HEK293 (cell line): Measurements from ENCODE around the gene BZW2.
A peak's percentile ranks its signal among the peaks of the same experiment; 100 is the strongest.

ENCODE experiments used
- ELK4 ChIP-seq: IDR thresholded peaks from 2 replicates; pipeline ENCODE4 v1.6.1; 2011; ENCODE audit warnings: mild to moderate bottlenecking, low read depth, low read length, borderline replicate concordance
- GFI1B ChIP-seq: fragments of 450-650 bp; formaldehyde crosslinking; IDR thresholded peaks from 2 replicates; pipeline ENCODE4 v1.5.1; 2016; ENCODE audit warnings: missing biosample characterization, missing genetic modification characterization
- GLI2 ChIP-seq: fragments of 450-650 bp; formaldehyde crosslinking; IDR thresholded peaks from 2 replicates; pipeline ENCODE4; 2017; ENCODE audit warnings: missing biosample characterization, missing genetic modification characterization, low read depth, borderline replicate concordance
- GLI4 ChIP-seq: fragments of 450-650 bp; formaldehyde crosslinking; IDR thresholded peaks from 2 replicates; pipeline ENCODE4 v1.5.1; 2016; ENCODE audit warnings: missing biosample characterization, missing genetic modification characterization
- HOXC10 ChIP-seq: sonication (generic); formaldehyde crosslinking; IDR thresholded peaks from 2 replicates; pipeline ENCODE4 v1.8.1; 2023; ENCODE audit warnings: mild to moderate bottlenecking, missing genetic modification reagents
- PRDM6 ChIP-seq: fragments of 450-650 bp; formaldehyde crosslinking; IDR thresholded peaks from 2 replicates; pipeline ENCODE4 v1.5.1; 2017; ENCODE audit warnings: missing biosample characterization, missing genetic modification characterization
- SCRT2 ChIP-seq: fragments of 450-650 bp; formaldehyde crosslinking; IDR thresholded peaks from 2 replicates; pipeline ENCODE4 v1.5.1; 2016; ENCODE audit warnings: missing biosample characterization, missing genetic modification characterization
- SP2 ChIP-seq: fragments of 450-650 bp; formaldehyde crosslinking; IDR thresholded peaks from 2 replicates; pipeline ENCODE4 v1.5.1; 2016; ENCODE audit warnings: missing biosample characterization, missing genetic modification characterization
- ZBTB17 ChIP-seq: fragments of 450-650 bp; formaldehyde crosslinking; IDR thresholded peaks from 2 replicates; pipeline ENCODE4 v1.5.1; 2016; ENCODE audit warnings: missing biosample characterization, missing genetic modification characterization
- ZBTB48 ChIP-seq: fragments of 450-650 bp; formaldehyde crosslinking; IDR thresholded peaks from 2 replicates; pipeline ENCODE4 v1.5.1; 2016; ENCODE audit warnings: missing biosample characterization, missing genetic modification characterization
- ZFP3 ChIP-seq: fragments of 450-650 bp; formaldehyde crosslinking; IDR thresholded peaks from 2 replicates; pipeline ENCODE4 v1.5.1; 2016; ENCODE audit warnings: low read depth, missing biosample characterization, missing genetic modification characterization
- ZFP37 ChIP-seq: fragments of 450-650 bp; formaldehyde crosslinking; IDR thresholded peaks from 2 replicates; pipeline ENCODE4 v1.5.1; 2016; ENCODE audit warnings: missing biosample characterization, missing genetic modification characterization
- ZNF138 ChIP-seq: fragments of 450-650 bp; formaldehyde crosslinking; IDR thresholded peaks from 2 replicates; pipeline ENCODE4 v1.5.1; 2016; ENCODE audit warnings: missing biosample characterization, missing genetic modification characterization, borderline replicate concordance
- ZNF174 ChIP-seq: fragments of 450-650 bp; formaldehyde crosslinking; IDR thresholded peaks from 2 replicates; pipeline ENCODE4 v1.5.0; 2017; ENCODE audit warnings: missing biosample characterization, mild to moderate bottlenecking, missing genetic modification characterization
- ZNF223 ChIP-seq: fragments of 450-650 bp; formaldehyde crosslinking; IDR thresholded peaks from 2 replicates; pipeline ENCODE4 v1.5.1; 2016; ENCODE audit warnings: missing biosample characterization, missing genetic modification characterization
- ZNF266 ChIP-seq: fragments of 450-650 bp; formaldehyde crosslinking; IDR thresholded peaks from 2 replicates; pipeline ENCODE4 v1.5.1; 2016; ENCODE audit warnings: missing biosample characterization, missing genetic modification characterization, low read depth
- ZNF280D ChIP-seq: fragments of 450-650 bp; formaldehyde crosslinking; IDR thresholded peaks from 2 replicates; pipeline ENCODE4 v1.5.1; 2016; ENCODE audit warnings: missing biosample characterization, missing genetic modification characterization
- ZNF366 ChIP-seq: fragments of 450-650 bp; formaldehyde crosslinking; conservative IDR thresholded peaks from 2 replicates; pipeline ENCODE4 v1.5.1; 2016; ENCODE audit warnings: missing biosample characterization, missing genetic modification characterization
- ZNF426 ChIP-seq: fragments of 450-650 bp; formaldehyde crosslinking; IDR thresholded peaks from 2 replicates; pipeline ENCODE4 v1.5.1; 2017; ENCODE audit warnings: missing biosample characterization, missing genetic modification characterization, mild to moderate bottlenecking, inconsistent platforms, moderate library complexity
- ZNF488 ChIP-seq: fragments of 450-650 bp; formaldehyde crosslinking; IDR thresholded peaks from 2 replicates; pipeline ENCODE4 v1.5.1; 2016; ENCODE audit warnings: missing biosample characterization, missing genetic modification characterization
- ZNF501 ChIP-seq: fragments of 450-650 bp; formaldehyde crosslinking; IDR thresholded peaks from 2 replicates; pipeline ENCODE4 v1.5.1; 2016; ENCODE audit warnings: missing biosample characterization, missing genetic modification characterization
- ZNF624 ChIP-seq: fragments of 450-650 bp; formaldehyde crosslinking; IDR thresholded peaks from 2 replicates; pipeline ENCODE4 v1.5.1; 2017; ENCODE audit warnings: missing biosample characterization, missing genetic modification characterization
- ZNF629 ChIP-seq: fragments of 450-650 bp; formaldehyde crosslinking; IDR thresholded peaks from 2 replicates; pipeline ENCODE4 v1.5.1; 2017; ENCODE audit warnings: missing biosample characterization, missing genetic modification characterization
- ZNF639 ChIP-seq: fragments of 450-650 bp; formaldehyde crosslinking; IDR thresholded peaks from 2 replicates; pipeline ENCODE4 v1.5.1; 2016; ENCODE audit warnings: missing biosample characterization, missing genetic modification characterization
- ZNF692 ChIP-seq: fragments of 450-650 bp; formaldehyde crosslinking; IDR thresholded peaks from 2 replicates; pipeline ENCODE4 v1.5.1; 2016; ENCODE audit warnings: missing biosample characterization, missing genetic modification characterization
- ZNF776 ChIP-seq: fragments of 450-650 bp; formaldehyde crosslinking; IDR thresholded peaks from 2 replicates; pipeline ENCODE4 v1.5.0; 2017; ENCODE audit warnings: missing biosample characterization, missing genetic modification characterization, borderline replicate concordance
- ZNF791 ChIP-seq: fragments of 450-650 bp; formaldehyde crosslinking; IDR thresholded peaks from 2 replicates; pipeline ENCODE4 v1.5.1; 2016; ENCODE audit warnings: missing biosample characterization, missing genetic modification characterization
- ZNF837 ChIP-seq: fragments of 450-650 bp; formaldehyde crosslinking; IDR thresholded peaks from 2 replicates; pipeline ENCODE4 v1.5.1; 2016; ENCODE audit warnings: missing biosample characterization, missing genetic modification characterization
- ZNF843 ChIP-seq: fragments of 450-650 bp; formaldehyde crosslinking; IDR thresholded peaks from 2 replicates; pipeline ENCODE4 v1.5.1; 2016; ENCODE audit warnings: missing biosample characterization, missing genetic modification characterization
- TF ChIP-seq, protein P1 (sequence below): fragments of 450-650 bp; formaldehyde crosslinking; IDR thresholded peaks from 2 replicates; pipeline ENCODE4 v1.5.1; 2016; ENCODE audit warnings: missing biosample characterization, missing genetic modification characterization

Gene BZW2

GRCh38 chr7:16660702-16661464 is 14.9 kb downstream of the BZW2 start (continued):
- TF ChIP-seq ZNF266 (tag by site-specific recombination), result peak; percentile 92; the same call in 1 of the 2 replicates
- TF ChIP-seq PRDM6 (tag by site-specific recombination), result peak; percentile 46; the same call in 1 of the 2 replicates
- TF ChIP-seq ZNF426, result no peak
- TF ChIP-seq ZNF174 (tag by site-specific recombination), result no peak
- no peak for TF ChIP-seq HOXC10
- TF ChIP-seq ZFP37 (tag by site-specific recombination), result no peak
- TF ChIP-seq ZNF639, result no peak
- no peak for TF ChIP-seq ZBTB48 (tag by site-specific recombination)
- TF ChIP-seq, protein P1, sequence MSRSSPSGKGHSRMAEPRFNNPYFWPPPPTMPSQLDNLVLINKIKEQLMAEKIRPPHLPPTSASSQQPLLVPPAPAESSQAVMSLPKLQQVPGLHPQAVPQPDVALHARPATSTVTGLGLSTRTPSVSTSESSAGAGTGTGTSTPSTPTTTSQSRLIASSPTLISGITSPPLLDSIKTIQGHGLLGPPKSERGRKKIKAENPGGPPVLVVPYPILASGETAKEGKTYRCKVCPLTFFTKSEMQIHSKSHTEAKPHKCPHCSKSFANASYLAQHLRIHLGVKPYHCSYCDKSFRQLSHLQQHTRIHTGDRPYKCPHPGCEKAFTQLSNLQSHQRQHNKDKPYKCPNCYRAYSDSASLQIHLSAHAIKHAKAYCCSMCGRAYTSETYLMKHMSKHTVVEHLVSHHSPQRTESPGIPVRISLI (tag by site-specific recombination), result no peak
- peak; percentile 77 for TF ChIP-seq ZNF629 (tag by site-specific recombination)
- peak; percentile 67 for TF ChIP-seq ZBTB17 (tag by site-specific recombination)
- TF ChIP-seq ZNF366 (tag by site-specific recombination), result peak; percentile 86
- no peak for TF ChIP-seq ZNF280D (tag by site-specific recombination)
- no peak for TF ChIP-seq ZNF837 (tag by site-specific recombination)
- no peak for TF ChIP-seq ZNF776 (tag by site-specific recombination)
- TF ChIP-seq ZNF791 (tag by site-specific recombination), result no peak
- TF ChIP-seq ELK4, result no peak
- TF ChIP-seq ZNF624 (tag by site-specific recombination), result no peak
- peak; percentile 42 for TF ChIP-seq SCRT2 (tag by site-specific recombination)
- no peak for TF ChIP-seq GLI4
- TF ChIP-seq ZFP3 (tag by site-specific recombination), result peak; percentile 46; the same call in 1 of the 2 replicates
- no peak for TF ChIP-seq SP2 (tag by site-specific recombination)
- no peak for TF ChIP-seq ZNF488 (tag by site-specific recombination)
- TF ChIP-seq ZNF138, result no peak
- TF ChIP-seq ZNF843, result no peak
- no peak for TF ChIP-seq GLI2 (tag by site-specific recombination)
- no peak for TF ChIP-seq ZNF501 (tag by site-specific recombination)
- no peak for TF ChIP-seq ZNF223 (tag by site-specific recombination)
- no peak for TF ChIP-seq GFI1B (tag by site-specific recombination)
- TF ChIP-seq ZNF692, result 0 out of 2 replicates have a peak, but pooled peaks have one; percentile 22
